CD4-positive, alpha-beta T cell (primary cell): ENCODE results near the gene UBTD2. TPM values are rescaled to one million over a fixed set of nuclear protein-coding genes. Genes with fewer than 3 reads are reported as not detected.

Source experiments
- ATAC-seq: fragments of 200-7000 bp; cut with Tn5 transposase; one replicate; pipeline ENCODE4 v1.10.0; 2022; ENCODE audit warnings: mild to moderate bottlenecking; ENCODE audit not compliant: poor library complexity
- CTCF ChIA-PET: fragments of 350-600 bp; sonication (Branson Sonifier 250); formaldehyde crosslinking; loops from one replicate; lab custom pipeline; 2021; ENCODE audit warnings: antibody characterized with exemption, inconsistent platforms; lab: Charles Lee
- POLR2A ChIA-PET: fragments of 350-600 bp; sonication (Branson Sonifier 250); formaldehyde crosslinking; loops from one replicate; lab custom pipeline; 2021; ENCODE audit warnings: antibody characterized with exemption, inconsistent platforms; lab: Charles Lee
- DNase-seq, 14 experiments: peaks; one replicate each; pipeline ENCODE4 v3.0.0-alpha.2; 2013 to 2020; ENCODE audit warnings: mixed read lengths in 2 of 14
- H3K27ac ChIP-seq, 2 donors: one replicate each; pipeline versions ENCODE4 v1.5.1 to v1.7.0; 2013; ENCODE audit warnings: low read length in 2 of 2, low read depth in 1 of 2, mild to moderate bottlenecking in 1 of 2
- H3K27me3 ChIP-seq, 2 experiments: 1 replicate in 1 of 2; 2 replicates in 1 of 2; pipeline versions ENCODE4 v1.6.1 to v1.7.0; 2013; ENCODE audit warnings: low read length in 2 of 2, control low read depth in 1 of 2, mild to moderate bottlenecking in 1 of 2, moderate library complexity in 1 of 2; ENCODE audit not compliant: insufficient read depth in 2 of 2, control insufficient read depth in 1 of 2
- H3K36me3 ChIP-seq: one replicate; pipeline ENCODE4 v1.6.1; 2013; ENCODE audit warnings: low read length, control low read depth; ENCODE audit not compliant: insufficient read depth
- H3K4me1 ChIP-seq: one replicate; pipeline ENCODE4 v1.6.1; 2013; ENCODE audit warnings: low read length, control low read depth; ENCODE audit not compliant: insufficient read depth
- H3K4me3 ChIP-seq: one replicate; pipeline ENCODE4 v1.5.1; 2013; ENCODE audit warnings: mild to moderate bottlenecking, low read length, moderate library complexity
- H3K9me3 ChIP-seq, 2 experiments: 1 replicate in 1 of 2; 2 replicates in 1 of 2; pipeline versions ENCODE4 v1.6.1 to v1.7.0; 2013; ENCODE audit warnings: low read length in 2 of 2, mild to moderate bottlenecking in 2 of 2, control low read depth in 1 of 2, moderate library complexity in 1 of 2; ENCODE audit not compliant: control insufficient read depth in 1 of 2, insufficient read depth in 1 of 2
- H3K27ac Mint-ChIP-seq: one replicate; pipeline ENCODE4 v1.8.0; 2020; ENCODE audit warnings: mixed read lengths
- H3K27me3 Mint-ChIP-seq: one replicate; pipeline ENCODE4 v1.8.0; 2021; ENCODE audit warnings: mixed read lengths
- H3K36me3 Mint-ChIP-seq: one replicate; pipeline ENCODE4 v1.8.0; 2021; ENCODE audit warnings: low read depth, mixed read lengths
- H3K4me1 Mint-ChIP-seq: one replicate; pipeline ENCODE4 v1.8.0; 2021; ENCODE audit warnings: low read depth, mixed read lengths
- H3K4me3 Mint-ChIP-seq: one replicate; pipeline ENCODE4 v1.8.0; 2020; ENCODE audit warnings: mild to moderate bottlenecking, mixed read lengths
- H3K9me3 Mint-ChIP-seq: one replicate; pipeline ENCODE4 v1.8.0; 2020; ENCODE audit warnings: mixed read lengths
- CTCF ChIP-seq: fragments of 200-600 bp; IDR thresholded peaks from one replicate; pipeline ENCODE4 v1.8.0; 2022; ENCODE audit warnings: antibody characterized with exemption, mild to moderate bottlenecking
- intact Hi-C, 2 experiments: fragments of 100-400 bp; cut with DNase I in 1 of 2; cut with micrococcal nuclease in 1 of 2; formaldehyde crosslinking; loops; one replicate each; pipeline versions ENCODE4 v1.15.1 to v1.9.0; 2023 to 2025; cut with DNase I, micrococcal nuclease
- total RNA-seq, 174 experiments: library from RNA in 2 of 174; stranded (reverse) in 2 of 174; gene quantifications; one replicate each; pipeline ENCODE4 v1.2.3 and lab custom pipeline; 2021 to 2026

Gene UBTD2
- total RNA-seq, 2 experiments from 2014 or later: 0.66 to 1.1 TPM

DNA sequence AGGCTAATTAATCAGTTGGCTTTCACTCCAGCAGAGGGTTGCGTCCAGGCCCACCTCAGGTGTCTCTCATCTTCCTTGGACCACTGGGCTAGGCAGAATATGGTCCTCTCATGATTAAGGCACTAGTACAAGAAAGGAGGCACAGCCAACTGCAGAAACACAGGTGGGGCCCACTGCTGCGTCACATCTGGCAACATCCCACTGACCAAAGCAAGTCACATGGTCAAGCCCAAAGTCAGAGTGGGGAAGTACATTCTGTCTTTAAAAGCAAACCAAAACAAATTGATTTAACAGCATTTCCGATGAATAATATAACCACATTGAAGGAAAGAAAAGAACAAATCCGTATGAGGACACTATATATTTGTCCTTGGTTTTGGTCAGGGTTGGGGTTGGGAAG lies 28.0 kb upstream of the UBTD2 start:
- DNase-seq (no peak), ATAC-seq (no peak)
- no peak overlapping the region for H3K4me3 ChIP-seq
- ChIA-PET POLR2A (no interaction called here), CTCF (no interaction called here)
- Mint-ChIP-seq H3K27ac (no peak overlapping the region), H3K4me3 (no peak overlapping the region), H3K4me1 (no peaks in the 10 kb centered on the region), H3K36me3 (no peaks in the 10 kb centered on the region), H3K9me3 (no peaks in the 10 kb centered on the region), H3K27me3 (no peaks in the 10 kb centered on the region)
- H3K9me3 ChIP-seq: no peaks in the 10 kb centered on the region
- no peak overlapping the region for H3K27ac ChIP-seq
- H3K4me1 ChIP-seq: no peaks in the 10 kb centered on the region
- H3K36me3 ChIP-seq: no peaks in the 10 kb centered on the region
- no peak for TF ChIP-seq CTCF
- intact Hi-C loops: no loop called here
- H3K27me3 ChIP-seq: peaks cover 0 to 3% of the 10 kb centered on the region in 2 experiments

- Histone ChIP-seq H3K4me3 (no peak overlapping the region), H3K9me3 (no peaks in the 10 kb centered on the region), H3K27me3 (peaks cover 0 to 3% of the 10 kb centered on the region in 2 experiments), H3K4me1 (no peaks in the 10 kb centered on the region), H3K27ac (no peak overlapping the region), H3K36me3 (no peaks in the 10 kb centered on the region)
- Mint-ChIP-seq H3K4me1 (no peaks in the 10 kb centered on the region), H3K36me3 (no peaks in the 10 kb centered on the region), H3K27me3 (no peaks in the 10 kb centered on the region), H3K9me3 (no peaks in the 10 kb centered on the region), H3K27ac (no peak overlapping the region), H3K4me3 (no peak overlapping the region)
- no peak for DNase-seq
- no peak for TF ChIP-seq CTCF
- ChIA-PET POLR2A (no interaction called here), CTCF (no interaction called here)
- intact Hi-C loops: no loop called here
- no peak for ATAC-seq
Observed at GRCh38 chr5:172311026-172311425, 27.5 kb upstream of the UBTD2 start.

GRCh38 chr5:172305380-172305779 lies 21.8 kb upstream of the UBTD2 start:
- Mint-ChIP-seq H3K27me3 (no peaks in the 10 kb centered on the region), H3K36me3 (no peaks in the 10 kb centered on the region), H3K4me1 (no peaks in the 10 kb centered on the region), H3K27ac (no peak overlapping the region), H3K9me3 (no peaks in the 10 kb centered on the region), H3K4me3 (no peak overlapping the region)
- H3K4me1 ChIP-seq: no peaks in the 10 kb centered on the region
- intact Hi-C loops: no loop called here
- no peak overlapping the region for H3K27ac ChIP-seq
- ChIA-PET CTCF (no interaction called here), POLR2A (no interaction called here)
- H3K36me3 ChIP-seq: no peaks in the 10 kb centered on the region
- H3K9me3 ChIP-seq: peaks cover 0 to 8% of the 10 kb centered on the region in 2 experiments
- no peak for ATAC-seq
- H3K4me3 ChIP-seq: no peak overlapping the region
- TF ChIP-seq CTCF: no peak
- peaks cover 0 to 3% of the 10 kb centered on the region in 2 experiments for H3K27me3 ChIP-seq
- no peak for DNase-seq
